H1 (cell line): ENCODE results near the gene ARHGAP8. TPM values are rescaled to one million over a fixed set of nuclear protein-coding genes. Genes with fewer than 3 reads are reported as not detected.

Experiments
- CTCF ChIA-PET: fragments of 300-600 bp; sonication (Branson Sonifier 250); formaldehyde crosslinking; loops from one replicate; lab custom pipeline; 2021; ENCODE audit not compliant: partially characterized antibody; lab: Charles Lee
- POLR2A ChIA-PET: fragments of 300-600 bp; sonication (Branson Sonifier 250); formaldehyde crosslinking; loops from one replicate; lab custom pipeline; 2021; ENCODE audit warnings: inconsistent platforms; ENCODE audit not compliant: partially characterized antibody; lab: Charles Lee
- DNase-seq, 2 experiments: peaks; one replicate each; pipeline versions ENCODE4 v3.0.0 to v3.0.0-alpha.2; 2010 to 2022; ENCODE audit warnings: low spot score in 2 of 2, low read depth in 1 of 2, mixed read lengths in 1 of 2
- FAIRE-seq: peaks from 2 replicates; lab custom pipeline; 2011; peaks lifted over from hg19 to GRCh38; lab: Jason Lieb, UNC
- H2AFZ ChIP-seq: 2 replicates; pipeline ENCODE4 v1.8.1; 2012; ENCODE audit warnings: low read length, inconsistent platforms
- H2AK5ac ChIP-seq: 2 replicates; pipeline ENCODE4 v1.6.1; 2013; ENCODE audit warnings: low read depth, low read length
- H2BK120ac ChIP-seq: replicated peaks from 2 replicates; pipeline ENCODE3; 2013; ENCODE audit warnings: low read depth, low read length, inconsistent platforms
- H2BK12ac ChIP-seq: 2 replicates; pipeline ENCODE4 v1.6.1; 2013; ENCODE audit warnings: low read depth, low read length
- H2BK15ac ChIP-seq: 2 replicates; pipeline ENCODE4 v1.6.1; 2013; ENCODE audit warnings: low read length
- H2BK20ac ChIP-seq: 2 replicates; pipeline ENCODE4 v1.6.1; 2013; ENCODE audit warnings: low read length
- H2BK5ac ChIP-seq: 2 replicates; pipeline ENCODE4 v1.6.1; 2013; ENCODE audit warnings: low read depth, low read length
- H3K14ac ChIP-seq: 2 replicates; pipeline ENCODE4 v1.6.1; 2013; ENCODE audit warnings: inconsistent platforms; ENCODE audit not compliant: insufficient read length
- H3K18ac ChIP-seq: 2 replicates; pipeline ENCODE4 v1.6.1; 2013; ENCODE audit warnings: low read length; ENCODE audit errors: extremely low read depth
- H3K23ac ChIP-seq: 2 replicates; pipeline ENCODE4 v1.6.1; 2013; ENCODE audit warnings: inconsistent platforms; ENCODE audit not compliant: insufficient read length
- H3K23me2 ChIP-seq: 2 replicates; pipeline ENCODE4 v1.6.1; 2013; ENCODE audit warnings: low read depth, low read length
- H3K27ac ChIP-seq: 2 replicates; pipeline ENCODE4 v1.6.1; 2011; ENCODE audit warnings: low read depth, low read length, inconsistent platforms
- H3K27me3 ChIP-seq, 4 experiments: replicated peaks in 1 of 4; 1 replicate in 1 of 4; 2 replicates in 3 of 4; pipeline versions ENCODE4 v1.6.1 to v1.8.1; 2011 to 2013; ENCODE audit warnings: low read length in 3 of 4, mild to moderate bottlenecking in 3 of 4, inconsistent platforms in 2 of 4, mixed read lengths in 2 of 4, moderate library complexity in 1 of 4; ENCODE audit not compliant: control insufficient read depth in 3 of 4, insufficient read depth in 3 of 4; ENCODE audit errors: extremely low read depth in 1 of 4
- H3K36me3 ChIP-seq, 4 experiments: 2 replicates each; pipeline versions ENCODE4 v1.6.1 to v1.8.1; 2011 to 2013; ENCODE audit warnings: mild to moderate bottlenecking in 4 of 4, low read length in 3 of 4, moderate library complexity in 2 of 4, control low read depth in 1 of 4, inconsistent platforms in 1 of 4; ENCODE audit not compliant: insufficient read depth in 4 of 4, control insufficient read depth in 2 of 4
- H3K4ac ChIP-seq: replicated peaks from 2 replicates; pipeline ENCODE3; 2013; ENCODE audit warnings: low read length, low read depth, mixed read lengths, inconsistent platforms; ENCODE audit not compliant: insufficient read length
- H3K4me1 ChIP-seq, 4 experiments: replicated peaks in 1 of 4; 1 replicate in 1 of 4; 2 replicates in 3 of 4; pipeline versions ENCODE4 v1.6.1 to v1.8.1; 2011 to 2013; ENCODE audit warnings: low read length in 3 of 4, inconsistent platforms in 2 of 4, mixed read lengths in 1 of 4; ENCODE audit not compliant: insufficient read depth in 4 of 4, control insufficient read depth in 3 of 4
- H3K4me2 ChIP-seq, 2 experiments: 2 replicates each; pipeline versions ENCODE4 v1.6.1 to v1.8.1; 2011 to 2013; ENCODE audit warnings: low read depth in 2 of 2, low read length in 2 of 2, control low read depth in 1 of 2, inconsistent platforms in 1 of 2, mild to moderate bottlenecking in 1 of 2; ENCODE audit not compliant: insufficient read depth in 1 of 2
- H3K4me3 ChIP-seq, 4 experiments: fragments of 200-600, 300-600 bp in 1 of 4; sonication (generic), shearing (Covaris generic), sonication (Bioruptor Twin) in 1 of 4; 2 replicates each; pipeline versions ENCODE4 v1.5.1 to v1.8.1; 2011 to 2016; ENCODE audit warnings: low read length in 4 of 4, low read depth in 3 of 4, control low read depth in 2 of 4, inconsistent platforms in 2 of 4, mild to moderate bottlenecking in 2 of 4, mixed read lengths in 1 of 4, moderate library complexity in 1 of 4; ENCODE audit not compliant: insufficient read depth in 2 of 4; ENCODE audit errors: extremely low read depth in 1 of 4
- H3K56ac ChIP-seq: replicated peaks from 2 replicates; pipeline ENCODE3; 2013; ENCODE audit warnings: low read depth, mild to moderate bottlenecking, mixed read lengths, low read length, inconsistent platforms; ENCODE audit not compliant: insufficient read length
- H3K79me1 ChIP-seq: 2 replicates; pipeline ENCODE4 v1.6.1; 2013; ENCODE audit warnings: low read depth, low read length, control low read depth
- H3K79me2 ChIP-seq, 2 experiments: 2 replicates each; pipeline versions ENCODE4 v1.6.1 to v1.8.1; 2012 to 2013; ENCODE audit warnings: low read length in 2 of 2, mild to moderate bottlenecking in 2 of 2, inconsistent platforms in 1 of 2; ENCODE audit not compliant: insufficient read depth in 2 of 2, control insufficient read depth in 1 of 2
- H3K9ac ChIP-seq, 4 experiments: replicated peaks in 1 of 4; 1 replicate in 1 of 4; 2 replicates in 3 of 4; pipeline versions ENCODE4 v1.6.1 to v1.8.1; 2011 to 2013; ENCODE audit warnings: low read depth in 3 of 4, low read length in 3 of 4, control low read depth in 2 of 4, mild to moderate bottlenecking in 2 of 4, moderate library complexity in 2 of 4, inconsistent platforms in 1 of 4; ENCODE audit errors: extremely low read depth in 1 of 4
- H3K9me3 ChIP-seq, 2 experiments: 2 replicates each; pipeline versions ENCODE4 v1.6.1 to v1.8.1; 2012 to 2013; ENCODE audit warnings: mild to moderate bottlenecking in 2 of 2, moderate library complexity in 2 of 2, control low read depth in 1 of 2, inconsistent platforms in 1 of 2, low read depth in 1 of 2, low read length in 1 of 2, mixed read lengths in 1 of 2; ENCODE audit not compliant: insufficient read depth in 2 of 2
- H4K20me1 ChIP-seq, 2 experiments: replicated peaks in 1 of 2; 2 replicates each; pipeline versions ENCODE3 to v1.8.1; 2011 to 2013; ENCODE audit warnings: inconsistent platforms in 2 of 2, low read length in 2 of 2, mild to moderate bottlenecking in 1 of 2; ENCODE audit not compliant: insufficient read depth in 2 of 2, control insufficient read depth in 1 of 2
- H4K5ac ChIP-seq: 2 replicates; pipeline ENCODE4 v1.6.1; 2013; ENCODE audit warnings: low read length, low read depth, mixed read lengths, inconsistent platforms; ENCODE audit not compliant: insufficient read length
- H4K8ac ChIP-seq: 2 replicates; pipeline ENCODE4 v1.8.0; 2013; ENCODE audit warnings: mild to moderate bottlenecking, moderate library complexity, low read length, inconsistent platforms; ENCODE audit not compliant: insufficient read depth; ENCODE audit errors: extremely low read depth
- H4K91ac ChIP-seq: replicated peaks from 2 replicates; pipeline ENCODE3; 2013; ENCODE audit warnings: low read length, mixed read lengths, inconsistent platforms; ENCODE audit not compliant: insufficient read length
- KDM1A ChIP-seq: fragments of 200-600, 300-600 bp; sonication (generic); IDR thresholded peaks from 2 replicates; pipeline ENCODE4 v1.7.1; 2016; ENCODE audit warnings: mild to moderate bottlenecking, low read length, borderline replicate concordance
- NANOG ChIP-seq: IDR thresholded peaks from 2 replicates; pipeline ENCODE4 v1.6.1; 2011; ENCODE audit warnings: low read length, low read depth, mild to moderate bottlenecking, inconsistent platforms; ENCODE audit not compliant: insufficient read depth, poor library complexity, severe bottlenecking
- RBBP5 ChIP-seq: IDR thresholded peaks from 2 replicates; pipeline ENCODE4 v1.7.1; 2012; ENCODE audit warnings: low read depth, mild to moderate bottlenecking, inconsistent platforms, low read length, moderate library complexity, borderline replicate concordance
- SAP30 ChIP-seq: fragments of 300-600 bp; sonication (generic); IDR thresholded peaks from 2 replicates; pipeline ENCODE4 v1.7.1; 2012; ENCODE audit warnings: low read length, moderate library complexity, mild to moderate bottlenecking, inconsistent platforms; ENCODE audit not compliant: insufficient read depth, insufficient replicate concordance
- SIX5 ChIP-seq: IDR thresholded peaks from 2 replicates; pipeline ENCODE4 v1.6.1; 2011; ENCODE audit warnings: mild to moderate bottlenecking, low read depth, low read length
- SP2 ChIP-seq: IDR thresholded peaks from 2 replicates; pipeline ENCODE4 v1.6.1; 2012; ENCODE audit warnings: mild to moderate bottlenecking, low read length, inconsistent platforms
- YY1 ChIP-seq: IDR thresholded peaks from 2 replicates; pipeline ENCODE4 v1.6.1; 2011; ENCODE audit warnings: low read depth, mild to moderate bottlenecking, low read length
- WGBS, 2 experiments: shearing (Covaris generic) in 1 of 2; methylation state at CpG; one replicate each; pipeline versions ENCODE4 v1.1.6 to v1.1.7; 2013 to 2015; ENCODE audit warnings: low lambda C conversion rate in 2 of 2, mixed read lengths in 2 of 2, inconsistent platforms in 1 of 2, low coverage in 1 of 2, missing lambda C conversion rate in 1 of 2; ENCODE audit not compliant: insufficient replicate concordance in 2 of 2, insufficient coverage in 1 of 2, insufficient read length in 1 of 2; ENCODE audit errors: extremely low coverage in 1 of 2, missing lambda C conversion rate in 1 of 2; 5-methylcytosine and 5-hydroxymethylcytosine counted together
- polyA plus RNA-seq, 7 experiments: library from polyadenylated mRNA; depleted of rRNA in 3 of 7; stranded (reverse) in 5 of 7; unstranded in 2 of 7; fragments of >200 nt in 5 of 7; fragments of 200-250 nt in 2 of 7; gene quantifications; 1 replicate in 5 of 7; 2 replicates in 1 of 7; 4 replicates in 1 of 7; pipeline versions ENCODE4 v1.2.1 to v1.2.3, GENCODE V29; 2011 to 2013; ENCODE audit warnings: missing spikeins in 2 of 7, mixed read lengths in 2 of 7
- total RNA-seq: library from RNA; stranded (reverse); fragmentation: NEBNext Ultra II Directional; extraction: Animal tissue kit (Norgen Biotek cat#: 25700); gene quantifications from 2 replicates; pipeline ENCODE4 v1.2.1, GENCODE V29; 2021

ARHGAP8 gene
- total and polyA plus RNA-seq, 2 of the 8 experiments (the other 6 are each of a cell fraction or from before 2014, with no cell fraction given): 35.6 to 47.7 TPM

- no peak overlapping the region for H4K91ac ChIP-seq
- FAIRE-seq: no peak
Observed at GRCh38 chr22:44839721-44840120, 87.3 kb downstream of the ARHGAP8 start.

More at GRCh38 chr22:44839721-44840120, 87.3 kb downstream of the ARHGAP8 start:
- Histone ChIP-seq H3K9me3 (peaks cover 0 to 3% of the 10 kb centered on the region in 2 experiments; a peak in 1 of 4 replicates), H3K4me1 (peaks cover 0 to 20% (median 9%) of the 10 kb centered on the region in 4 experiments; a peak in 5 of 7 replicates), H3K36me3 (no peaks in the 10 kb centered on the region; a peak in 1 of 8 replicates), H2AFZ (no peak overlapping the region), H3K23ac (no peak overlapping the region), H2BK12ac (no peak overlapping the region), H2AK5ac (no peak overlapping the region), H3K23me2 (no peaks in the 10 kb centered on the region), H3K27me3 (no peaks in the 10 kb centered on the region; a peak in 1 of 7 replicates), H2BK15ac (no peak overlapping the region), H3K14ac (no peak overlapping the region), H3K4me3 (no peak overlapping the region), H3K27ac (no peak overlapping the region), H2BK20ac (no peak overlapping the region), H3K9ac (no peak overlapping the region), H2BK120ac (no peak overlapping the region), H3K4me2 (no peak overlapping the region), H2BK5ac (no peak overlapping the region), H4K20me1 (peaks cover 0 to 4% of the 10 kb centered on the region in 2 experiments), H3K79me1 (no peaks in the 10 kb centered on the region), H3K4ac (no peak overlapping the region), H4K8ac (no peak overlapping the region), H3K79me2 (no peaks in the 10 kb centered on the region), H3K18ac (no peak overlapping the region)
- no peak for DNase-seq
- 92% methylated on average over 13 of the region's 13 CpGs; no CpG with 5 or more reads in 1 of the 2 experiments for WGBS, 2 experiments
- CTCF ChIA-PET: interaction anchor here (0.6 to 4.0 kb wide), 5 partner anchors 11 to 407 kb away, joined by 3 to 22 read pairs (median 3); no protein-coding TSS in a partner anchor
- POLR2A ChIA-PET: interaction anchor here (1.4 to 1.6 kb wide), 2 partner anchors 10 to 27 kb away, joined by 4 to 5 read pairs; no protein-coding TSS in a partner anchor
- no peak for TF ChIP-seq SIX5
- no peak for TF ChIP-seq KDM1A
- no peak for TF ChIP-seq YY1
- no peak for TF ChIP-seq RBBP5
- no peak for TF ChIP-seq SP2
- TF ChIP-seq SAP30: no peak
- TF ChIP-seq NANOG: no peak
- TF ChIP-seq, all 59 proteins: peak for 0
- H4K5ac ChIP-seq: no peak overlapping the region
- no peak overlapping the region for H3K56ac ChIP-seq
